Stimulated activated CD4-positive, alpha-beta T cell treated with anti-CD3 and anti-CD28 coated beads, Interleukin-4, amount 100 ng/mL, for 24 hours (primary cell): ENCODE measurements around the gene PUS3.
A peak's percentile ranks its signal among the peaks of the same experiment; 100 is the strongest.
"Not testable (repeated sequence)": the region's sequence is repeated elsewhere in the genome, so short reads cannot be mapped to it uniquely, and the experiment has no call there.

Experiments used
- DNase-seq: peaks from one replicate; pipeline ENCODE4 v3.0.0-alpha.2; 2020

PUS3 gene

DNA sequence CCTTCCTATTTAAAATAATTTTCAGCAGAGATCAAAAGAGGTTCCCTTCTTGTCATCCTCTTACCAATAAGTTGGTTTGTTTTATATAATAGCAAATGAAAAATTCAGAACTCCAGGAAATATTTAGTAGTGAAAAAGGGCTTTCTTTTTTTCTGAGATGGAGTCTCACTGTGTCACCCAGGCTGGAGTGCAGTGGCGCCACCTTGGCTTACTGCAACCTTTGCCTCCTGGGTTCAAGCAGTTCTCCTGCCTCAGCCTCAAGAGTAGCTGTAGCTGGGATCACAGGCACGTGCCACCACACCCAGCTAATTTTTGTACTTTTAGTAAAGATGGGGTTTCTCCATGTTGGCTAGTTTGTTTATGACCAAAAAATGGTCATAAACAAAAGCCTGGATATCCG, 11.6 kb upstream of the PUS3 start:
- DNase-seq: not testable (repeated sequence)

DNA sequence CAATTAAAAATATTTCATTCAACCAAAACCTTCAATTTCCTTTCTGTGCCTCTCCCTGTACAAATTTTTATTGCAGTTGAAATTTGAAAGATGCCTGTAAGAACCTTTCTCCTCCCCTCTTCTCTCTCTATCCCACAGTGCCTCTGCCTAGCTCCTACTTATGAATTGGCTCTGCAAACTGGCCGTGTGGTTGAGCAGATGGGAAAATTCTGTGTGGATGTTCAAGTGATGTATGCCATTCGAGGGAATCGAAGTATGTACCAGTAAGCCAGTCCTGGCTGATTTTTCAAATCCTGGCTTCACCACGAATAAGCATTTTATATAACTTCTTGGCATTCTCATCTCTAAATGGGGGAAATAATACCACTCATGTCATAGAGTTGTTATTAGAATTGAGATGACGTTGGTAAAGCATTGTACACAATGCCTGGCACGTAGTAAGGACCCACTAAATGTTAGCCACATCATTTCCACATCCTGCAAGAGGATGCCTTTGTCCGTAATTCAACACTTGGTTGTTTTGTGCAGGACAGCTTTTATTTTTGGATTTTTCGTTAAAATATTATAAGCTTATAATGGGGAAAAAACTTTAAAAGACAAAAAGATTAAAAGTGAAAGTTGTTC, 7.3 kb upstream of the PUS3 start:
- DNase-seq: no peak

DNA sequence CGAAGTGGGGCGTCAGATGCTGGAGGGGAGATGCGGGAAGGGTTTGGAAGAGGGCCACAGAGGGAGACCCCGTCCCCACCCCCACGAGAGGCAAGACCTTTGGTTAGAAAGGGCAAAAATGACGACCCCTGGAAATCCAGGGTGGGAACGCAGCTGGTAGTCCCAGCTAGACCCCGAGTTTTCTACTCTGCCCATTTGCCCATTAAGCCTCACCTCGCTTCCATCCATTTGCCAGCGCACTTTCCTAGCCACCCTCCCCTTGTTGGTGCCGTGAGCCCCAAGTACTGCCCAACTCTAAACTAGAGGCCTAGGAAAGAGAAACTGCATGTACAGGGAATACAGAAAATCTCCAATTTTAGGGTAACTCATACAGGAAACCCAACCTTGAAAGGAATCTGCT, 1.7 kb upstream of the PUS3 start:
- DNase-seq: no peak

DNA sequence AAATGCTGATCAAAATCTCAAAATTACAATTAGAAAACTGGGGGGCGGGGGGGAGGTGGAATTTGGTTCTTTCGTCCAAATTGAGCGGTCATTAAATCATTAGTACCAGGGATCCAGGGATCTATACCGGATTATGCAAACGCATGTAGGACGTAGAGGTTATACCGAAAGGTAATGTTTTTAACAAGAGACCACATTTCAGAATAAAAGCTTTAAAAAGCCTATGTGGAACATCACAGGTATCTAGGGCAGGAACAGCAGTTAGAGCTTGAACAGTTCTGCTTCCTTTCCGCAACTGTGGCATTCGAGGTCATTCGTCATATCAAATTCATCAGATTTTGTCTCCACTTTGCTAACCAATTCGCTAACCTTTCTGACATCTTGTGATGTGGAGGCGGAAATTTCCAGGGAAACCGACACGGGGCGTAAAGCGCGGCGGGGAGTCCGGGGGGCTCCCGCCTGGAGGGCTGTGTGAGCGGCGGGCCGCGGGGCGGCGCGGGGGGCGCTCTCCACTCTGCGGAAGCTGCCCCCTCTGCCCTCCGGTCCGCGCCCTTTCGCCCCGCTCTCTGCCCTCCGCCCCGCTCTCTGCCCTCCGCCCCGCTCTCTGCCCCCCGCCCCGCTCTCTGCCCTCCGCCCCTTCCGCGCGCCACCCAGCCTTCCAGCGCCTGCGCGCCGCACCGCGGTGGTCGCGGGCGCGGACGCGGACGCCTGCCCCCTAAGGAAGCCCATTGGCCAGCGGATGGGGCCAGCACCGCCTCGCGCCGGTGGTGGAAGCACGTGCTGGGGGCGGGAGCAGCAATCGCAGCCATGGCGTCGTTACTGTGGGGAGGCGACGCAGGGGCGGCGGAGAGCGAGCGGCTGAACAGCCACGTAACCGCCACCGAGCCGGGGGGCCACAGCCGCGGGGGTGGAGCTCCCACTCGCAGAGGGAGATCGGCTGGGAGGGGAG, 979 bp upstream of the PUS3 start, which contains the start of gene DDX25:
Gene DDX25, plus strand, starts transcription at position 798 of the 949 bp plus-strand sequence. Its CDS starts 10 bp downstream, at position 808.
- DNase-seq: no peak

DNA sequence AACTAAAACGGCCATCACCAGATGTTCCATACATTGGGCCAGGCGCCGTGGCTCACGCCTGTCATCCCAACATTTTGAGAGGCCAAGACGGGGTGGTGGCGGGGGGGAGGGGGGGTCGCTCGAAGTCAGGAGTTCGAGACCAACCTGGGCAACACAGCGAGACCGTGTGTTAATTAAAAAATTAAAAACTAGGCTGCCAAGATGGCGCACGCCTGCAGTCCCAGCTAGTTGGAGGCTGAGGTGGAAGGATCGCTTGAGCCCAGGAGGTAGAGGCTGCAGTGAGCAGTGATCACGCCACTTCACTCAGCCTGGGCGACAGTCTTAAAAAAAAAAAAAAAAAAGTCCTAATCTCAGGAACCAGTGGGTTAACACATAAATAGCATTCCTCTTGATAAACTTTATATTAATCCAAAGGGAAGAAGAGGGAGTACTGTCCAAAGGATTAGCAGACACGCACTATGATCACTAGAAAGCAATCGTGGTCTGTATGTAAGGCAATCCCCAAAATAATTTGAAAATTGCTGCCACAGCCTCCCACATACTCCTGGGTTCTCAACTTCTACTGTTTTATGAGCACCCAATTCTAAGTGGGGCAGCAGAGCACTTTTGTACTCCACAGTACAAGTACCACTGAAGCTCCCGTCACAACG, 604 bp downstream of the PUS3 start:
- no peak for DNase-seq

DNA sequence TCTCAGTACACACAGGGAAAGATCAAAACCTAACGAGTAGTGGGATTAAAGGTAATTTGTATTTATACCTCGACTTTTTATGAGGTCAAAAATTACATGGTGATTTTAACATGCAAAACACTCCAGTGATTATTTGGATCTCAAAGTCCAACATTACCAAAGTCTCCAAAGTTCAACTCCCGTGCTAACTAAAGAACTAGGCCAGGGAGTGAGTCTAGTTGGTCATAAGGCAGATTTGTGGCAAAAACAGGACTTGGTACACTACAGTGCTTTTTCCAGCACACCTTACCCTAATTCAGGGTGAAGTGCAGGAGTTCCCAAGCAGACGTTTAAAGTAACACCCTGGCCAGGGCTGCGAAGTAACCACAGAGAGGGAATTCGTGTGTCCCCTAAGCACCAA, 1.1 kb downstream of the PUS3 start:
- no peak for DNase-seq

DNA sequence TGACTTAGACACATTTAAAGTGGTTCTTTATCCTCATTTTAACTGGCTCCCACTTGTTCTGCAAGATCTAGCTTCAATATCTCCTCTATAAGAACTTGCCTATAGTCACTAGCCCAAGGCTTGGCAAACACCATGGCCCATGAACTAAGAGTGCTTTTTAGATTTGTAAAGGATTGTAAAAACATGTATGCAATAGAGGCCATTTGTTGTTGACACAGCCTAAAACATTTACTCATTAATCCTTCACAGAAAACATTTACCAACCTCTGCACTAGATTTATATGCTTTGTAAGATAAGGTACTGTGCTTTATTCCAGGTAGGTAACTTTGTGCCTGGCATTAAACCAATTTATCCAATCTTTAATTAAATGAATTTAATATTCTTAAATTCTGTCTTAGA, 10.0 kb downstream of the PUS3 start:
- no peak for DNase-seq

DNA sequence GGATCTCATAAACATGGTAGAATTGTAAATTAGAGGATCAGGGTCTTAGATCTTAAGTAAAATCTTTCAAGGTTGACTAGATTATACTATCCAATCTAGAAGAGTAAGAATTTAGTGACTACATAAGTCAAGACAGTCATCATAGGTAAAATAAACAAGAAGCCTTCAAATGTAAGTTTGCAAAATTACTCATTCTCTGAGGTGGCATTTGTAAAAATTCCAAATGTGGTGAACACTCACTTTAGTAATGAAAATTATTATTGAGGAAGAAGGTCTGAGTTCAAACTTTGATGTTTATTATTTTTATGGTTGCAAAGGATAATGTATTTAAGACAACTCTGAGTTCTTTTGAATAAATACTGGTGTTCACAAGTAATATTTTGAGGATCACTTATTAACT, 10.9 kb downstream of the PUS3 start:
- DNase-seq: no peak

DNA sequence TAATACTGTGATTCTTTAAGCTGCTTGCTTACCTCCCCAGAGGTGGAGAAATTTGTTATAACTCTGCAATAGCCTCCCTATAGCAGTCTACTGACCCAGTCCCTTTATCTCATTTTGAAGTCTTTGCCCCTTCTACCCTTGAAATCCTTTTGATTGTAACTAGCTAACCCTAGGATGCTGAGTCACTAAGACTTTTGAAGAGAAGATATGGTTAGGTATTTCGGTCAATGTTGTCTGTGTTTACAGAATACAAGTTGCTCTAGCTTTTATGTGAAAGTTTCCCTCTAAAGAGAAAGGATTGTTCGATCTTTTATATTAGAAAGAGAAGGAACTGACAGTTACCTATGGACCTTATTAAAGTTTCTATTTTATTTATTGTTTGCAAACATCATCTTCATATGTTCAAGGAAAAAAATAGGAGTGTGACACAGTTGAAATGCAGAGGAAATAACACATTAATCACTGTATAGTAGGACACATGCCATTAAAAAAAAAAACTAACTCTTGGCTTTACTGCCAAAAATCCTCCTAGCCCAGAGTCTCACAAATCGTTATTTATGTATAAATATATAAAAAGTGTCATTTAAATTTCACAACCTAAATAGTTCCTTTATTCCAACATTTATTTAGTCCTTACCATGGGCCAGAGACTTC, 12.4 kb downstream of the PUS3 start:
- DNase-seq: no peak

DNA sequence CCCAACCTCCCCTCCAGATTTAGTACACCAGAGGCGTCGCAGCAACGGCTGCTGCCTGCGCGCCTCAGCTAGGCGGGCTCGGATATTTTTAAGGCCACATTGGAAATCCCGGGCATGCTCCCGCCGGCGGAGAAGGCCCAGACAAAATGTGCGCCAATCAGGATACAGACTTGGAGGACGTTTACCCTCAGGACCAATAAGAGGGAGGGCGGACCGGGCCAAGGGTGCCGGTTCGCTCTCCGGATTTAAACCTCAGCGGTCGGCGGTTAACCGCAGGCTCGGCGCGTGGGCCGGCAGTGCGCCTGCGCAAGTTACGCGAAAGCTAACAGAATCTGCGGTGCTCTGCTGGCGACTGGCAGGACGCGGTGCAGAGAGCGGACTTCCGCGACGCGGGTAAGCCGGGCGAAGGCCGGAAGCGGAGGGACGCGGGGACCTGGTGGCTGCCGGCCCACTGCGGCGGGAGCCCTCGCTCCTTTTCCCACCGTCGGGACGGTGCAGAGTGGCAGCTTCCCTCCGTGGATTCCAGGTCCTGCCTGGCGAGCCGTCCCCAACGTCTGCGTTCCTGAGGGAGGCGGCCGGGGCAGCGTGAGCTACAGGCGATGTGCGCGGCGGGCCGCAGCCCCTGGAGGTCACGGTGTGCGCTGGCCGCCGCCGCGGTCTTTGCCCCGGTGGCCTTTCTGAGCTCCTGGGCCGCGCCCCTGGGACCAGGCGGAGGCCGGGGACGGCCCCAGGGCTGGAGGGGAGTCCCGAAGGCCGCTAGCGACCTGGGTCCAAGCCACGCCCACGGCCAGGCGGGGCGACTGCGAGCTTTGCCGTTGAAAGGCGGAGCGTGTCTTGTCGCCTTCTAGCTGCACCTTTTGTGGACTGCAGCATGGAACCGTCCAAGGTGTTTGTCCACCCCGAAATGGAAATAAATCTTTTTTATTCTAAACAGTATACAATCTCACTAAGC, 15.4 kb downstream of the PUS3 start, which contains the start of gene HYLS1:
Gene HYLS1, plus strand, starts transcription at position 296 of the 952 bp plus-strand sequence. CDS start 11,701 bp downstream, outside the sequence.
- DNase-seq: peak; percentile 96

DNA sequence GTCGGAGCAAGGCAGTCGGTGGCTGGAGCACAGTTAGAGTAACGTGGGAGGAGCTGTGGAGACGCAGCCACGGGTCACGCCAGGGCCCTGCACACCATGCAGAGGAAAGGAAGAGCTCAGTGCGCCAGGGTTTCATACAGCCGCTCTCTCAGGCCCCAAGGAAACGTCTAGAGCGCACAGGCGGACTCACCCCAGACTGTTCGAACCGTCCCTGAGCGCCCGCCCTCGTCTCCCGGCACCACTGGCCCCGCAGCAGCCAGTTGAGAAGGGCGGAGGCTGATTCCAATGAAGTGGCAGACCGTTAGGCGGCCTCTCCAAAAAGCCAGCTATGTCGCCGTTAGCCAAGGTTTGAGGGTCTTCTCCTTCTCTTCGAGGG, 16.0 kb downstream of the PUS3 start:
- no peak for DNase-seq

DNA sequence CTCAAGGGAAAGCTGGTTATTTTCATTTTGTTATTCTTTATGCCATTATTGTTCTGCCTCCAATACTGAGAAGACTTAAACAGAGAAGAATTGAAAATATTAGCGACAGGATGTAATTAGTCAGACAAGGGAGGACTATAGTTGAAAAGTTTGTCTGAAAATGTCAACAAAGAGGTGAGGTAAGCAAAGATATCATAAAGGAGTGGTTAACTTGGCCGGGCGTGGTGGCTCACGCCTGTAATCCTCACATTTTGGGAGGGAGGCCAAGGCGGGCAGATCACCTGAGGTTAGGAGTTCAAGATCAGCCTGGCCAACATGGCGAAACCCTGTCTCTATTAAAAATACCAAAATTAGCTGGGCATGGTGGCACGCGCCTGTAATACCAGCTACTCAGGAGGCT, 19.6 kb downstream of the PUS3 start:
- no peak for DNase-seq

DNA sequence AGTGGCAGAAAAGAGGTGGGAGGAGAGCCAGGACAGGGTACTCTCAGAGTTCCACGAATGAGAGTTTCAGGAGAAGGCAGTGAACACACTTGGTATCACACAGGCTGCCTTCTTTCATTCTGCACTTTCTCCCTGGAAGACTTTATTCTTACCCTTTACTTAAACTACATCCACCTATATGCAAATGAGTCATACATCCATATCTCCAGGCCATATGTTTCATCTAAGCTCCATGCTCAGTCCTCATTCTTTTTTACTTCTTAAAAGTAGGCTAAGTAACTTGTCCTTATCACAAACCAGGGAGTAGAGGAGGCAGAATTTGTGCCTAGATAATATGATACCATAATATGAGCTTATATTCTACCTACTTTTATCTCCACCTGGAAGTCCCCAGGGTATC, 21.7 kb downstream of the PUS3 start:
- no peak for DNase-seq

DNA sequence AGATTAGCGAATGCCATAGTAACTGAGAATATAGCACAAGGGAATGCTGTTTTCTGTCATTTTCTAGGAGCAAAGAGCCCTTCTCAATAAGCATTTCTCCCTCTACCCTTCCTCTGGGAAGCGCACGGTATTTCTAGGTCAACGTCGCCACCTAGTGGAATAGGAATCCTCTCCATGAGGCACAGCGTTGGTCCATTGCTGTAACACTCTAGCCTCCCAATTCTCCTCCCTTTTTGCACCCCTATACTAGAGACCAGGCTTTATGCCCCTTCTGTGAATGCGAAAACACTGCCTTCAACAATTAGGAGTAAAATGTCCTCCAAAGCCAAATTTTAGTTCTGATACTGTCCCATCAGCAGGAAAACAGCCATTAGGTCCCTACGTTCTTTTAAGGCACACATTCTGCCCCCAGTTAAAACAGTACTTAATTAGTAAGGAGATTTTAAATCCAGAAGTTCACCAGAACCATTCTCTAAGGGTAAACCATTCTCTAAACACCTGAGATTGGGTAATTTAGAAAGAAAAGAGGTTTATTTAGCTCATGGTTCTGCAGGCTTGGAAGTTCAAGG, 28.4 kb downstream of the PUS3 start:
- peak; percentile 61 for DNase-seq

DNA sequence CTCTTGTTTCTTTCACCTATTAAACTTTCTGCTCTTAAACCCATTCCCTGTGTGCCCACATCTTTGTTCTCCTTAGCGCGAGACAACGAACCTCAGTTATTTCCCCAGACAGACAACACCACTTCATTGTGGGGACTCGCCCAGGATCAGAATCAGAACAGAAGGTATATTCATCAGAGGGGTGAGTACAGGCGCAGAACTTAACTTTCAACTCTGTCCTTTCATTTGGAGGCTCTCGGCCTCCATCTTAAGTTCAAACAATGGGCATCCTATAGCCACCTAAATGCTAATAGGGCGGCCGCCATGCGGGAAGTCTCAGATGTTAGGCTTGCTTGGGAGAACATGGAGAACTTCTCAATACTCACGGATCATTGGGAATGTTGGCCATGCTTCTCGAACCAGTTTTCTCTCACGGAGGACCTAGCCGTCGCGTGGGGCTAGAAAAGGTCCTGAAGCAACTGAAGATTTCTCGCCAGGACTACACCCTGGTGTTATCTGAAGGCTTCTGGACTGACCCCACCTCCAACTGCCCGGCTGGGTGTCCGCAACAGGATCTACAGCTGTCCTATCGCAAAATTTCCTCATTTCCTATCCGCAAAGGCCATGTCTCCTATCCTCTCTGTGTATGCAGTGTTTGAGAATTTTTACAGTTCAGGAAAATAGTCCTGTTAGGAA, 29.0 kb downstream of the PUS3 start:
- DNase-seq: no peak

DNA sequence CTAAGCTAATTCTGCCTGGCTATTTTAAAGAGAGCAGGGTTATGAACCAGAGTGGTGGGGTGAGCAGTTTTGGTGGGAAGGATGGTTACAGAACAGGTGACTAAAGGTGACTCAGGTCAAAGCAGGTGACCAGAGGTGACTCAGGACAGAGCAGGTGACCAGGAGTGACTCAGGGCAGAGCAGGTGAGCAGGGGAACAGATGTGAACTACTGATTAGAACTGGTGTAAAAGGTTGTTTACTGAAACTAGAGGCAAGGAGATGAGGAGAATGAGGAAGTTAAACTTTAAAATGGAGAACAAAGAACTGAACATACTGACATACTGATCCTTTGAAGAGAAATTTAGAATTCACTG, 30.9 kb downstream of the PUS3 start:
- no peak for DNase-seq

DNA sequence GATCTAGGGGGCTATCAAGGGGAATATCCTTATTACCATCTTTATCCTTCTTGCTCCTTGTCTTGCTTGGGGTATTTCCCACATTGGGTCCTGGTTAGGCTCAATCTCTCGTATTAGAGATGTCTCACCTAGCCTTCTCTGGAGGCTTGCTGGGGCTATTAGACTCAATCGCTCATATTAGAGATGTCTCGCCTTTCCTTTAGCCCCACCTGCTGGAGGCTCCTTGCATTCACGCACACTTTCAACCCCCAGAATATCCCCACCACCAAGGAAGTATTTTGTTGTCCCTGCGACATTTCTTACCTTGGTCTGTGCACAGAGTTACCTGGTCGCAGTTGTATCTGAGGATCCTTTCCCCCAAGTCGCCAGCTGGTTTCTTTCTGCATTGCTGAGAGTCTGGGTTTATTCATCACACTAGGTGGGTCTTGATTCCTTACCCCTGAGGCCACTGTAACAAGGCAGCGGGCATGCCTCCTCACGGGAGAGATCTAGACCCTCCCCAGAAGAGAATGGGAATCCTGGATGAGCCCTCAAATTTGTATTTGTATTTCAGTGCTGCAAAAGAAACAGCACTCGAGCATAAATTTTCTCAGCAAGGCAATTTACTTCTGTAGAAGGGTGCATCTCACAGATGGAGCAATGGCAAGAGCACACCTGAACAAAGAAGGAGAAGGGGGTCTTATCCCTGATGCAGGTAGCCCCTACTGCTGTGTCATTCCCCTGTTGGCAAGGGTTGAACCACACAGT, 31.4 kb downstream of the PUS3 start:
- peak; percentile 16 for DNase-seq

DNA sequence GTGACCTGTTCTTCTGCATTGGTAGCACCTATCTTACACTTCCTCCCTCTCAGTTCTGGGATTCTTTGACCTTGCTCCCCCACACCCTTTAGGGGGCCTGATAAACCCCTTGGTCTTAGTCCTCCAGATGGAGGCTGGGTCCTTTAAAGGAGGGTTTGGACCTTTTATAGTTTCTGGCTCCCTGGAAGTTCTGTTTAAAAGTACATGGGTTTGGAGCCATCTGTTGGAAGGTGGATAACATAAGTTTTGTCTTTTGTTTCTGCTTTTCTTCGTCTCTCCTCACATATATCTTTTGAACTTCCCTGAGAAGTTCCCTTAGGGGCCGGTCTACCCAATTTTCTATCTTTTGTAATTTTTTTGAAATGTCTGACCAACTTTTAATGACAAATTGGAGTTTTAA, 33.5 kb downstream of the PUS3 start:
- DNase-seq: no peak

DNA sequence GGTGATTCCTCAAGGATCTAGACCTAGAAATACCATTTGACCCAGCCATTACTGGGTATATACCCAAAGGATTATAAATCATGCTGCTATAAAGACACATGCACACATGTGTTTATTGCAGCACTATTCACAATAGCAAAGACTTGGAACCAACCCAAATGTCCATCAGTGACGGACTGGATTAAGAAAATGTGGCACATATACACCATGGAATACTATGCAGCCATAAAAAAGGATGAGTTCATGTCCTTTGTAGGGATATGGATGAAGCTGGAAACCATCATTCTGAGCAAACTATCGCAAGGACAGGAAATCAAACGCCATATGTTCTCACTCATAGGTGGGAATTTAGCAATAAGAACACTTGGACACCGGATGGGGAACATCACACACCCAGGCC, 37.7 kb downstream of the PUS3 start:
- DNase-seq: not testable (repeated sequence)

DNA sequence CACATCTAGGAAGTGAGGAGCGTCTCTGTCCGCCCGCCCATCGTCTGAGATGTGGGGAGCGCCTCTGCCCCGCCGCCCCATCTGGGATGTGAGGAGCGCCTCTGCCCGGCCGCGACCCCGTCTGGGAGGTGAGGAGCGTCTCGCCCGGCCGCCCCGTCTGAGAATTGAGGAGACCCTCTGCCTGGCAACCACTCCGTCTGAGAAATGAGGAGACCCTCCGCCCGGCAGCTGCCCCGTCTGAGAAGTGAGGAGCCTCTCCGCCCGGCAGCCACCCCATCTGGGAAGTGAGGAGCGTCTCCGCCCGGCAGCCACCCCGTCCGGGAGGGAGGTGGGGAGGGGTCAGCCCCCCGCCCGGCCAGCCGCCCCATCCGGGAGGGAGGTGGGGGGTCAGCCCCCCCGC, 40.2 kb downstream of the PUS3 start:
- DNase-seq: not testable (repeated sequence)
